Activated CD4-positive, alpha-beta T cell treated with anti-CD3 and anti-CD28 coated beads, Interleukin-2, Interleukin-6, amounts not matched to agents 100 ng/mL and 50 ng/mL, durations not matched to agents 16 hours and 8 hours (primary cell): ENCODE measurements around the gene YTHDF1.
A peak's percentile ranks its signal among the peaks of the same experiment; 100 is the strongest.

ENCODE experiments used
- DNase-seq: peaks from one replicate; pipeline ENCODE4 v3.0.0-alpha.2; 2020

The YTHDF1 gene

GRCh38 chr20:63204362-63204761, 11.6 kb downstream of the YTHDF1 start:
- DNase-seq: no peak

GRCh38 chr20:63202811-63203526, 13.0 kb downstream of the YTHDF1 start:
- no peak for DNase-seq

GRCh38 chr20:63202021-63202420, 13.9 kb downstream of the YTHDF1 start:
- no peak for DNase-seq

GRCh38 chr20:63198606-63199005, 17.3 kb downstream of the YTHDF1 start:
- DNase-seq: no peak

- DNase-seq: no peak
Observed at GRCh38 chr20:63196768-63197470, 19.0 kb downstream of the YTHDF1 start.

- DNase-seq: no peak
Observed at GRCh38 chr20:63194797-63195173, 21.1 kb downstream of the YTHDF1 start.

- DNase-seq: no peak
Observed at GRCh38 chr20:63194007-63194796, 21.7 kb downstream of the YTHDF1 start.

- DNase-seq: no peak
Observed at GRCh38 chr20:63192721-63193120, 23.2 kb downstream of the YTHDF1 start.

GRCh38 chr20:63191400-63191799, 24.5 kb downstream of the YTHDF1 start:
- no peak for DNase-seq

- no peak for DNase-seq
Observed at GRCh38 chr20:63190828-63191227, 25.1 kb downstream of the YTHDF1 start.

- no peak for DNase-seq
Observed at GRCh38 chr20:63189846-63190559, 25.9 kb downstream of the YTHDF1 start.

GRCh38 chr20:63189322-63189642, 26.6 kb downstream of the YTHDF1 start:
- DNase-seq: no peak

- DNase-seq: no peak
Observed at GRCh38 chr20:63188641-63189321, 27.1 kb downstream of the YTHDF1 start.

- DNase-seq: no peak
Observed at GRCh38 chr20:63188159-63188442, 27.8 kb downstream of the YTHDF1 start.

GRCh38 chr20:63187338-63188158, 28.4 kb downstream of the YTHDF1 start:
- DNase-seq: no peak

- DNase-seq: no peak
Observed at GRCh38 chr20:63186528-63187316, 29.2 kb downstream of the YTHDF1 start.

- no peak for DNase-seq
Observed at GRCh38 chr20:63186084-63186483, 29.8 kb downstream of the YTHDF1 start.

GRCh38 chr20:63185215-63185796, 30.6 kb downstream of the YTHDF1 start:
- DNase-seq: no peak

- DNase-seq: peak; percentile 66
Observed at GRCh38 chr20:63183422-63184146, 32.3 kb downstream of the YTHDF1 start.

- DNase-seq: no peak
Observed at GRCh38 chr20:63182946-63183415, 33.0 kb downstream of the YTHDF1 start.
